K562 (cell line): ENCODE measurements around the gene LTA. TPM values are rescaled to one million over a fixed set of nuclear protein-coding genes. Genes with fewer than 3 reads are reported as not detected.

Experiments
- CTCFL ChIP-seq: IDR thresholded peaks from 2 replicates; pipeline ENCODE4 v1.6.1; 2011; ENCODE audit warnings: borderline replicate concordance, low read depth, mild to moderate bottlenecking, moderate library complexity, low read length; ENCODE audit not compliant: insufficient read depth, poor library complexity, severe bottlenecking
- EWSR1 ChIP-seq: fragments of 450-650 bp; IDR thresholded peaks from 2 replicates; pipeline ENCODE4 v1.6.1; 2018; ENCODE audit warnings: borderline replicate concordance, mild to moderate bottlenecking, low read depth, moderate library complexity; ENCODE audit not compliant: partially characterized antibody
- FIP1L1 ChIP-seq: fragments of 200-400 bp; formaldehyde crosslinking; IDR thresholded peaks from 2 replicates; pipeline ENCODE4 v1.6.1; 2018; ENCODE audit warnings: mild to moderate bottlenecking, low read depth, low read length; ENCODE audit not compliant: poor library complexity, severe bottlenecking
- FUS ChIP-seq: fragments of 200-400 bp; formaldehyde crosslinking; optimal IDR thresholded peaks from 2 replicates; pipeline ENCODE3; 2017; ENCODE audit warnings: low read depth, low read length
- GABPB1 ChIP-seq: sonication (generic); formaldehyde crosslinking; IDR thresholded peaks from 2 replicates; pipeline ENCODE4 v1.8.0; 2022; ENCODE audit warnings: mild to moderate bottlenecking, missing genetic modification reagents
- ID3 ChIP-seq, 2 experiments: fragments of 250-450 bp in 1 of 2; fragments of 450-650 bp in 1 of 2; sonication (Bioruptor Pico) in 1 of 2; IDR thresholded peaks; 2 replicates each; pipeline versions ENCODE4 v1.6.1 to v1.8.0; 2016 to 2021; ENCODE audit warnings: mild to moderate bottlenecking in 2 of 2, moderate library complexity in 2 of 2, missing compliant biosample characterization in 1 of 2, missing genetic modification characterization in 1 of 2
- KDM5B ChIP-seq: fragments of 200-600 bp; sonication (generic); IDR thresholded peaks from 2 replicates; pipeline ENCODE4 v1.6.1; 2012; ENCODE audit warnings: low read depth, mild to moderate bottlenecking, moderate library complexity, low read length, control low read depth, inconsistent platforms; ENCODE audit not compliant: insufficient replicate concordance
- MTA1 ChIP-seq: fragments of 450-650 bp; IDR thresholded peaks from 2 replicates; pipeline ENCODE4 v1.6.1; 2017; ENCODE audit warnings: borderline replicate concordance
- RBM22 ChIP-seq: fragments of 200-400 bp; formaldehyde crosslinking; IDR thresholded peaks from 2 replicates; pipeline ENCODE4 v1.6.1; 2018; ENCODE audit warnings: low read length, low read depth; ENCODE audit not compliant: poor library complexity, severe bottlenecking
- STAT6 ChIP-seq: sonication (generic); formaldehyde crosslinking; IDR thresholded peaks from 2 replicates; pipeline ENCODE4 v1.8.1; 2023; ENCODE audit warnings: mild to moderate bottlenecking, missing genetic modification reagents
- ZBTB12 ChIP-seq: fragments of 250-450 bp; sonication (Bioruptor Pico); IDR thresholded peaks from 2 replicates; pipeline ENCODE4 v1.4.0; 2020
- ZFX ChIP-seq: sonication (generic); formaldehyde crosslinking; IDR thresholded peaks from 2 replicates; pipeline ENCODE4 v1.8.0; 2022; ENCODE audit warnings: mild to moderate bottlenecking, missing genetic modification reagents, moderate library complexity
- ZNF644 ChIP-seq: fragments of 200-800 bp; sonication (Bioruptor generic); IDR thresholded peaks from 2 replicates; pipeline ENCODE4 v1.6.1; 2016; ENCODE audit warnings: low read depth, missing genetic modification characterization, missing compliant biosample characterization
- polyA plus RNA-seq, 8 experiments: library from polyadenylated mRNA; depleted of rRNA in 4 of 8; stranded (reverse) in 5 of 8; unstranded in 3 of 8; fragments of >200 nt; fragmentation: Nextera tagmentation in 2 of 8; fragmentation: Illumina TruSeq in 1 of 8; extraction: Ambion mirVana in 2 of 8; extraction: Trizol in 1 of 8; gene quantifications; 2 replicates each; pipeline versions ENCODE4 v1.2.1 to v1.2.3, GENCODE V29; 2011 to 2014; ENCODE audit warnings: inconsistent platforms in 1 of 8, missing spikeins in 1 of 8
- total RNA-seq, 7 experiments: library from RNA; depleted of rRNA in 6 of 7; stranded (reverse); fragments of >200 nt in 6 of 7; fragmentation: Illumina TruSeq in 2 of 7; extraction: Trizol in 2 of 7; gene quantifications; 2 replicates each; pipeline versions ENCODE4 v1.2.1 to v1.2.3, GENCODE V29; 2011 to 2021; ENCODE audit warnings: low replicate concordance in 1 of 7
- TF ChIP-seq, protein P1 (sequence below): fragments of 450-650 bp; IDR thresholded peaks from 2 replicates; pipeline ENCODE4 v1.6.1; 2017; ENCODE audit warnings: antibody characterized with exemption, mild to moderate bottlenecking

Gene LTA
- total and polyA plus RNA-seq, 9 of the 15 experiments (the other 6 are each of a cell fraction or from before 2014, with no cell fraction given), result 0.80 TPM; not detected in 8

- TF ChIP-seq KDM5B (peak; percentile 84), FIP1L1 (peak; percentile 96), FUS (no peak), ZBTB12 (CRISPR knock-in tag) (peak; percentile 48; the same call in 1 of the 2 replicates), STAT6 (CRISPR knock-in tag) (peak; percentile 88; the same call in 1 of the 2 replicates), EWSR1 (no peak), MTA1 (peak; percentile 46; the same call in 1 of the 2 replicates), GABPB1 (peak; percentile 76; the same call in 1 of the 2 replicates), RBM22 (peak; percentile 71), ZFX (peak; percentile 93), CTCFL (peak; percentile 94), ID3 (CRISPR knock-in tag; IDR thresholded peaks at IDR 0.05) (no peak), ID3 (tag; IDR thresholded peaks at IDR 0.05) (peak; percentile 73; the same call in 1 of the 2 replicates), ZNF644 (tag) (no peak)
- TF ChIP-seq, protein P1, sequence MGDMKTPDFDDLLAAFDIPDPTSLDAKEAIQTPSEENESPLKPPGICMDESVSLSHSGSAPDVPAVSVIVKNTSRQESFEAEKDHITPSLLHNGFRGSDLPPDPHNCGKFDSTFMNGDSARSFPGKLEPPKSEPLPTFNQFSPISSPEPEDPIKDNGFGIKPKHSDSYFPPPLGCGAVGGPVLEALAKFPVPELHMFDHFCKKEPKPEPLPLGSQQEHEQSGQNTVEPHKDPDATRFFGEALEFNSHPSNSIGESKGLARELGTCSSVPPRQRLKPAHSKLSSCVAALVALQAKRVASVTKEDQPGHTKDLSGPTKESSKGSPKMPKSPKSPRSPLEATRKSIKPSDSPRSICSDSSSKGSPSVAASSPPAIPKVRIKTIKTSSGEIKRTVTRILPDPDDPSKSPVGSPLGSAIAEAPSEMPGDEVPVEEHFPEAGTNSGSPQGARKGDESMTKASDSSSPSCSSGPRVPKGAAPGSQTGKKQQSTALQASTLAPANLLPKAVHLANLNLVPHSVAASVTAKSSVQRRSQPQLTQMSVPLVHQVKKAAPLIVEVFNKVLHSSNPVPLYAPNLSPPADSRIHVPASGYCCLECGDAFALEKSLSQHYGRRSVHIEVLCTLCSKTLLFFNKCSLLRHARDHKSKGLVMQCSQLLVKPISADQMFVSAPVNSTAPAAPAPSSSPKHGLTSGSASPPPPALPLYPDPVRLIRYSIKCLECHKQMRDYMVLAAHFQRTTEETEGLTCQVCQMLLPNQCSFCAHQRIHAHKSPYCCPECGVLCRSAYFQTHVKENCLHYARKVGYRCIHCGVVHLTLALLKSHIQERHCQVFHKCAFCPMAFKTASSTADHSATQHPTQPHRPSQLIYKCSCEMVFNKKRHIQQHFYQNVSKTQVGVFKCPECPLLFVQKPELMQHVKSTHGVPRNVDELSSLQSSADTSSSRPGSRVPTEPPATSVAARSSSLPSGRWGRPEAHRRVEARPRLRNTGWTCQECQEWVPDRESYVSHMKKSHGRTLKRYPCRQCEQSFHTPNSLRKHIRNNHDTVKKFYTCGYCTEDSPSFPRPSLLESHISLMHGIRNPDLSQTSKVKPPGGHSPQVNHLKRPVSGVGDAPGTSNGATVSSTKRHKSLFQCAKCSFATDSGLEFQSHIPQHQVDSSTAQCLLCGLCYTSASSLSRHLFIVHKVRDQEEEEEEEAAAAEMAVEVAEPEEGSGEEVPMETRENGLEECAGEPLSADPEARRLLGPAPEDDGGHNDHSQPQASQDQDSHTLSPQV, result peak; percentile 73; the same call in 1 of the 2 replicates
Observed at GRCh38 chr6:31580807-31581433, 8.8 kb downstream of the LTA start (continued).
